HG02588 (cell line): ENCODE results near the gene TRIM41.

Source experiments
- ATAC-seq: cut with Tn5 transposase; IDR thresholded peaks from one replicate; pipeline ENCODE4 v1.9.1; 2021; ENCODE audit warnings: mild to moderate bottlenecking, moderate library complexity; ENCODE audit not compliant: unreplicated experiment

TRIM41 gene

GRCh38 chr5:181231432-181231831 is 8.4 kb downstream of the TRIM41 start:
- no peak for ATAC-seq

- ATAC-seq = no peak
Observed at GRCh38 chr5:181232593-181232992, 9.5 kb downstream of the TRIM41 start.

- no peak for ATAC-seq
Observed at GRCh38 chr5:181233088-181233800, 10.2 kb downstream of the TRIM41 start.

- no peak for ATAC-seq
Observed at GRCh38 chr5:181233801-181234454, 10.8 kb downstream of the TRIM41 start.

GRCh38 chr5:181234455-181235306 is 11.6 kb downstream of the TRIM41 start:
- ATAC-seq = no peak

GRCh38 chr5:181235323-181235688 is 12.2 kb downstream of the TRIM41 start:
- no peak for ATAC-seq

GRCh38 chr5:181235689-181236366 is 12.7 kb downstream of the TRIM41 start:
- no peak for ATAC-seq

- no peak for ATAC-seq
Observed at GRCh38 chr5:181236471-181236870, 13.4 kb downstream of the TRIM41 start.

GRCh38 chr5:181236954-181237641 is 14.0 kb downstream of the TRIM41 start:
- ATAC-seq = no peak

- no peak for ATAC-seq
Observed at GRCh38 chr5:181237729-181238385, 14.8 kb downstream of the TRIM41 start.

- ATAC-seq = no peak
Observed at GRCh38 chr5:181239062-181239663, 16.1 kb downstream of the TRIM41 start.

- no peak for ATAC-seq
Observed at GRCh38 chr5:181241393-181241975, 18.4 kb downstream of the TRIM41 start.

- ATAC-seq = no peak
Observed at GRCh38 chr5:181242031-181242451, 19.0 kb downstream of the TRIM41 start.

- no peak for ATAC-seq
Observed at GRCh38 chr5:181243018-181243563, 20.0 kb downstream of the TRIM41 start.

- ATAC-seq = peak; percentile 54
Observed at GRCh38 chr5:181243564-181244343, 20.7 kb downstream of the TRIM41 start, which contains the start of gene RACK1. TSS of gene RACK1 (minus strand) at chr5:181243906. CDS start at chr5:181243800, 106 bp downstream.

GRCh38 chr5:181245427-181246275 is 22.6 kb downstream of the TRIM41 start:
- peak; percentile 1 for ATAC-seq
